ENCODE data around the gene C10orf120.

DNA sequence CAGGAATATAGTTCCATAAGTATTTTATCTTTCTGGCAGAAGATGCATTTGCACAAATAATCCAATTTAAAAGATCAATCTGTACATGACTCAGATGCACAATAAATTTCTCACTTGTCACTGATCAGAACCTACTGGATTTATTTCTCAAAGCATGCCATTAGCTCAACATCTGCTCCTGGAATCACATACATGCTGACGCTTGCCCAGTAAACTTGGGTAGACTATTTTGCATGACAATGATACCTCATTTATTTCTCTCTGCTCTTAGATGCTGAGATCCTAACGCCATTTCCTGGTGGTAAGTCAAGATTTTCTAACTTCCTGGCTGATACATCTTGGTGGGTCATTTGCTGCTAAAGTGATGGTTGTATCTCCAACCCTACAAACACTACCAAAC lies 33.8 kb upstream of the C10orf120 start:
- TF ChIP-seq, protein P1, sequence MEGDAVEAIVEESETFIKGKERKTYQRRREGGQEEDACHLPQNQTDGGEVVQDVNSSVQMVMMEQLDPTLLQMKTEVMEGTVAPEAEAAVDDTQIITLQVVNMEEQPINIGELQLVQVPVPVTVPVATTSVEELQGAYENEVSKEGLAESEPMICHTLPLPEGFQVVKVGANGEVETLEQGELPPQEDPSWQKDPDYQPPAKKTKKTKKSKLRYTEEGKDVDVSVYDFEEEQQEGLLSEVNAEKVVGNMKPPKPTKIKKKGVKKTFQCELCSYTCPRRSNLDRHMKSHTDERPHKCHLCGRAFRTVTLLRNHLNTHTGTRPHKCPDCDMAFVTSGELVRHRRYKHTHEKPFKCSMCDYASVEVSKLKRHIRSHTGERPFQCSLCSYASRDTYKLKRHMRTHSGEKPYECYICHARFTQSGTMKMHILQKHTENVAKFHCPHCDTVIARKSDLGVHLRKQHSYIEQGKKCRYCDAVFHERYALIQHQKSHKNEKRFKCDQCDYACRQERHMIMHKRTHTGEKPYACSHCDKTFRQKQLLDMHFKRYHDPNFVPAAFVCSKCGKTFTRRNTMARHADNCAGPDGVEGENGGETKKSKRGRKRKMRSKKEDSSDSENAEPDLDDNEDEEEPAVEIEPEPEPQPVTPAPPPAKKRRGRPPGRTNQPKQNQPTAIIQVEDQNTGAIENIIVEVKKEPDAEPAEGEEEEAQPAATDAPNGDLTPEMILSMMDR (conservative IDR thresholded peaks at IDR 0.05; ENCODE audit: low read depth, low read length) = no peak
- TF ChIP-seq EZH2 (IDR thresholded peaks at IDR 0.05; ENCODE audit: borderline replicate concordance, low read depth, low read length, poor library complexity, severe bottlenecking) = no peak
